Heart left ventricle (tissue), 13 donors: Measurements from ENCODE around the gene ANP32D.

Source experiments
- CTCF ChIP-seq, 12 donors: fragments of 200-600 bp; sonication (generic) in 4 of 12; IDR thresholded peaks; one replicate each; pipeline versions ENCODE4 v1.5.0 to v1.8.0; 2018 to 2022; ENCODE audit warnings: antibody characterized with exemption in 12 of 12, mild to moderate bottlenecking in 5 of 12
- POLR2A ChIP-seq, 2 donors: fragments of 450-650 bp; IDR thresholded peaks; one replicate each; pipeline ENCODE4 v1.6.1; 2017; ENCODE audit warnings: antibody characterized with exemption in 2 of 2, mild to moderate bottlenecking in 2 of 2, moderate library complexity in 2 of 2
- donor health status: ischemic (EF 13 %, LVEDD 7.1; RV severe dilation, severe dysfunction).
- donor health status: DM: no; HTN: yes; CAD: no.
- donor health status: DM: no; HTN: no; CAD: no.
- donor health status: ischemic (EF 25% LVEDD 6.9; RV normal size, moderate dysfunction).
- donor health status: ischemic (EF 25% LVEDD 5.7; RV mildly dilated, moderate dysfunction).
- donor health status: ischemic (EF 35%, LVEDD 5.7; RV mildly dilated, moderate dysfunction).
- donor health status: nonischemic (EF 11% LVEDD 7.7; RV severe dilation, severe dysfunction).
- donor health status: DM: yes; HTN: yes; CAD: no.
- donor health status: PGD.
- donor health status: ischemic (EF 29% LVEDD 5.4; RV normal size, mild dysfunction).
- donor health status: nonischemic (EF 23%, LVEDD 6.1; RV moderate dilation, normal function).

GRCh38 chr12:48482930-48483329 lies 10.6 kb downstream of the ANP32D start:
- TF ChIP-seq CTCF (IDR thresholded peaks at IDR 0.05), result no peak
- no peak for TF ChIP-seq POLR2A (IDR thresholded peaks at IDR 0.05)
